CD4-positive, alpha-beta T cell (primary cell): ENCODE measurements around the gene HNRNPA3. TPM values are rescaled to one million over a fixed set of nuclear protein-coding genes. Genes with fewer than 3 reads are reported as not detected.

Experiments used
- ATAC-seq: fragments of 200-7000 bp; cut with Tn5 transposase; one replicate; pipeline ENCODE4 v1.10.0; 2022; ENCODE audit warnings: mild to moderate bottlenecking; ENCODE audit not compliant: poor library complexity
- CTCF ChIA-PET: fragments of 350-600 bp; sonication (Branson Sonifier 250); formaldehyde crosslinking; loops from one replicate; lab custom pipeline; 2021; ENCODE audit warnings: antibody characterized with exemption, inconsistent platforms; lab: Charles Lee
- POLR2A ChIA-PET: fragments of 350-600 bp; sonication (Branson Sonifier 250); formaldehyde crosslinking; loops from one replicate; lab custom pipeline; 2021; ENCODE audit warnings: antibody characterized with exemption, inconsistent platforms; lab: Charles Lee
- DNase-seq, 14 experiments: peaks; one replicate each; pipeline ENCODE4 v3.0.0-alpha.2; 2013 to 2020; ENCODE audit warnings: mixed read lengths in 2 of 14
- H3K27ac ChIP-seq, 2 donors: one replicate each; pipeline versions ENCODE4 v1.5.1 to v1.7.0; 2013; ENCODE audit warnings: low read length in 2 of 2, low read depth in 1 of 2, mild to moderate bottlenecking in 1 of 2
- H3K27me3 ChIP-seq, 2 experiments: 1 replicate in 1 of 2; 2 replicates in 1 of 2; pipeline versions ENCODE4 v1.6.1 to v1.7.0; 2013; ENCODE audit warnings: low read length in 2 of 2, control low read depth in 1 of 2, mild to moderate bottlenecking in 1 of 2, moderate library complexity in 1 of 2; ENCODE audit not compliant: insufficient read depth in 2 of 2, control insufficient read depth in 1 of 2
- H3K36me3 ChIP-seq: one replicate; pipeline ENCODE4 v1.6.1; 2013; ENCODE audit warnings: low read length, control low read depth; ENCODE audit not compliant: insufficient read depth
- H3K4me1 ChIP-seq: one replicate; pipeline ENCODE4 v1.6.1; 2013; ENCODE audit warnings: low read length, control low read depth; ENCODE audit not compliant: insufficient read depth
- H3K4me3 ChIP-seq: one replicate; pipeline ENCODE4 v1.5.1; 2013; ENCODE audit warnings: mild to moderate bottlenecking, low read length, moderate library complexity
- H3K9me3 ChIP-seq, 2 experiments: 1 replicate in 1 of 2; 2 replicates in 1 of 2; pipeline versions ENCODE4 v1.6.1 to v1.7.0; 2013; ENCODE audit warnings: low read length in 2 of 2, mild to moderate bottlenecking in 2 of 2, control low read depth in 1 of 2, moderate library complexity in 1 of 2; ENCODE audit not compliant: control insufficient read depth in 1 of 2, insufficient read depth in 1 of 2
- H3K27ac Mint-ChIP-seq: one replicate; pipeline ENCODE4 v1.8.0; 2020; ENCODE audit warnings: mixed read lengths
- H3K27me3 Mint-ChIP-seq: one replicate; pipeline ENCODE4 v1.8.0; 2021; ENCODE audit warnings: mixed read lengths
- H3K36me3 Mint-ChIP-seq: one replicate; pipeline ENCODE4 v1.8.0; 2021; ENCODE audit warnings: low read depth, mixed read lengths
- H3K4me1 Mint-ChIP-seq: one replicate; pipeline ENCODE4 v1.8.0; 2021; ENCODE audit warnings: low read depth, mixed read lengths
- H3K4me3 Mint-ChIP-seq: one replicate; pipeline ENCODE4 v1.8.0; 2020; ENCODE audit warnings: mild to moderate bottlenecking, mixed read lengths
- H3K9me3 Mint-ChIP-seq: one replicate; pipeline ENCODE4 v1.8.0; 2020; ENCODE audit warnings: mixed read lengths
- intact Hi-C, 2 experiments: fragments of 100-400 bp; cut with DNase I in 1 of 2; cut with micrococcal nuclease in 1 of 2; formaldehyde crosslinking; loops; one replicate each; pipeline versions ENCODE4 v1.15.1 to v1.9.0; 2023 to 2025; cut with DNase I, micrococcal nuclease
- total RNA-seq, 174 experiments: library from RNA in 2 of 174; stranded (reverse) in 2 of 174; gene quantifications; one replicate each; pipeline ENCODE4 v1.2.3 and lab custom pipeline; 2021 to 2026
- TF ChIP-seq, protein P1 (sequence below): fragments of 200-600 bp; IDR thresholded peaks from one replicate; pipeline ENCODE4 v1.8.0; 2022; ENCODE audit warnings: antibody characterized with exemption, mild to moderate bottlenecking

Gene HNRNPA3
- total RNA-seq, 2 experiments from 2014 or later = 162 to 167 TPM

DNA sequence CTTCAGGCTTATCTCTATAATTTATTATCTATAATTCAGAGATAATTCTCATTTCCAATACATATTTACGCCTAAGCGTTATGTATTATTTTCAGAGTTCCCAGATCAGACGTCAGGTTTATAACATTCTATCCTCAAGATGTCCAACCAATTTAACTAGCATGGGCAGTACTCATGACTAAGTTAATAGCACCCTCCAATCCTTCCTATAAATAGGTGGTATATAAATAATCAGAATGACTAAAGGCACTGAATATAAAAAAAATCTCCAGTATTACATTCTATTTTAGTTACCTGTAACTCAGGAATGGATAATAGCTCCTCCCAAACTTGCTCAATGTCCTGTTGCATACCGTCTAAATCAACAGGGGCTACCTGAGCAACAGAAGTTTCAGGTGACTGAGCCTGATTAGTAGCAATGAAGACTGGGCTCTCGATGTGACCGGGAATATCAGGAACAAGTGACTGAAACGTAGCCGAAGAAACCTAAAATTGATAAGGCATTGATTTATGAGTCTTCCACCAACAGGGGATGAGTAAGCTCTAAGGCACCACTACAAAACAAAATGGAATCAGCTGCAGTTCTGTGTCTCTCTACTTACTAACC, 19.6 kb downstream of the HNRNPA3 start:
- H3K4me1 Mint-ChIP-seq = peaks cover 68% of the 10 kb centered on the region
- no peak for ATAC-seq
- no peaks in the 10 kb centered on the region for H3K27me3 ChIP-seq
- H3K36me3 ChIP-seq = peaks cover 63% of the 10 kb centered on the region
- no peak overlapping the region for H3K4me3 ChIP-seq
- peaks cover 13% of the 10 kb centered on the region for H3K4me1 ChIP-seq
- H3K36me3 Mint-ChIP-seq = peaks cover 78% of the 10 kb centered on the region
- H3K4me3 Mint-ChIP-seq = no peak overlapping the region
- H3K27ac ChIP-seq = no peak overlapping the region
- ChIA-PET CTCF (interaction anchor here (0.7 to 3.8 kb wide), 5 partner anchors 7 to 68 kb away, joined by 4 to 17 read pairs (median 5); partner anchors contain the start of gene NFE2L2), POLR2A (interaction anchor here (0.7 to 10.4 kb wide), 5 partner anchors 8 to 32 kb away, joined by 3 to 141 read pairs (median 6); partner anchors contain the start of genes HNRNPA3 and NFE2L2)
- TF ChIP-seq, protein P1, sequence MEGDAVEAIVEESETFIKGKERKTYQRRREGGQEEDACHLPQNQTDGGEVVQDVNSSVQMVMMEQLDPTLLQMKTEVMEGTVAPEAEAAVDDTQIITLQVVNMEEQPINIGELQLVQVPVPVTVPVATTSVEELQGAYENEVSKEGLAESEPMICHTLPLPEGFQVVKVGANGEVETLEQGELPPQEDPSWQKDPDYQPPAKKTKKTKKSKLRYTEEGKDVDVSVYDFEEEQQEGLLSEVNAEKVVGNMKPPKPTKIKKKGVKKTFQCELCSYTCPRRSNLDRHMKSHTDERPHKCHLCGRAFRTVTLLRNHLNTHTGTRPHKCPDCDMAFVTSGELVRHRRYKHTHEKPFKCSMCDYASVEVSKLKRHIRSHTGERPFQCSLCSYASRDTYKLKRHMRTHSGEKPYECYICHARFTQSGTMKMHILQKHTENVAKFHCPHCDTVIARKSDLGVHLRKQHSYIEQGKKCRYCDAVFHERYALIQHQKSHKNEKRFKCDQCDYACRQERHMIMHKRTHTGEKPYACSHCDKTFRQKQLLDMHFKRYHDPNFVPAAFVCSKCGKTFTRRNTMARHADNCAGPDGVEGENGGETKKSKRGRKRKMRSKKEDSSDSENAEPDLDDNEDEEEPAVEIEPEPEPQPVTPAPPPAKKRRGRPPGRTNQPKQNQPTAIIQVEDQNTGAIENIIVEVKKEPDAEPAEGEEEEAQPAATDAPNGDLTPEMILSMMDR = no peak
- no peak for DNase-seq
- peak overlapping the region; percentile 24 for H3K27ac Mint-ChIP-seq
- intact Hi-C loops = no loop called here
- H3K27me3 Mint-ChIP-seq = no peaks in the 10 kb centered on the region
- H3K9me3 Mint-ChIP-seq = no peaks in the 10 kb centered on the region
- no peaks in the 10 kb centered on the region for H3K9me3 ChIP-seq

DNA sequence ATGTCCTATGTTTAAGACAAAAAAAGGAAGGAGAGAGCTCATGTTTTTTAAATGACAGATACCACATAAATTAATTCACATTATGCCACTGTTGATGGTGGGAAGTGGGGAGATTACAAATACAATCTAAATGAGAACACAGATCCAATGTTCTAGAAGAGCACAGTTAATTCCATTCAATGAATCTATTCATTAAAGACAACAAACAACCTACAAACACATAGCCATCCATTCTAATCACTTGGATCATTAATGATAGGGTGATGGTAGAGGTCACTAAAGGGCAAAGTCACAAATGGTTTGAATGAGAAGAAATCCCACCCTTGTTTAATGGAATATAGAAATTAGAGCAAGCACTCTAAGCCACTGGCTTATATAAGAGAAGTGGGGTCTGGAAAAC, 21.7 kb downstream of the HNRNPA3 start:
- H3K36me3 ChIP-seq = peaks cover 67% of the 10 kb centered on the region
- Mint-ChIP-seq H3K4me1 (peaks cover 68% of the 10 kb centered on the region), H3K36me3 (peaks cover 76% of the 10 kb centered on the region), H3K27ac (peak overlapping the region; percentile 10), H3K4me3 (no peak overlapping the region), H3K27me3 (no peaks in the 10 kb centered on the region), H3K9me3 (no peaks in the 10 kb centered on the region)
- H3K4me1 ChIP-seq = peaks cover 22% of the 10 kb centered on the region
- CTCF ChIA-PET = interaction anchor here (0.8 to 2.1 kb wide), 2 partner anchors 31 to 70 kb away, joined by 3 to 7 read pairs; no protein-coding TSS in a partner anchor
- no peaks in the 10 kb centered on the region for H3K27me3 ChIP-seq
- POLR2A ChIA-PET = interaction anchor here (0.7 to 10.4 kb wide), 5 partner anchors 22 to 1716 kb away, joined by 3 to 141 read pairs (median 13); partner anchors contain the start of genes HNRNPA3 and NFE2L2
- DNase-seq (no peak), ATAC-seq (no peak)
- no peak overlapping the region for H3K4me3 ChIP-seq
- no peak overlapping the region for H3K27ac ChIP-seq
- TF ChIP-seq, protein P1 = no peak
- intact Hi-C loops = no loop called here
- no peaks in the 10 kb centered on the region for H3K9me3 ChIP-seq

DNA sequence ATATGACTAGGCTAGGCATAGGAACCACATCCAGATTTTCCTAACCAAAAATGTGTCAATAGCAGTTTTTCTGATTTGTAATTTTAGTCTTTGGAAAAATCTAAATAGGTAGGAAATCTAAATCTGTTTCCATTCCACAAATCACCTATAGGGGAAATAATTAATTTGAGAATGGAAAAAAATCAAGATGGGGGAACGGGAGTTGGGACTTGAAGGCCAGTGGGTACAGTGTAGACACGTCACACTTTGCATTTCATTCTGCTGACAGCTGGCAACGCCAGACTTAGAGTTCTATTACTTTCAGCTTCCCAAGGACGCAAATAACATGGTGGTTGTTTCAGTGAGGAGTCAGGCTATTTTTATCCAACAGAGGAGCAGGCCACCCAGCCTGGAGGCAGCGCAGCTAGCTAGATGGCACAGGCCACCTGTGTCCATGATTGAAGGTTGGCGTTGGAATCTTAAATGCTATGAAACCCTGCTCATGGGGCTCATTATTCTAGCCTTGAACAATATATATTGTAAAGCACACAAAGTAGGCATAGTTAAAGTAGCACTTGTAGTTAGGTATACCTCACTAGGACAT, 23.4 kb downstream of the HNRNPA3 start:
- H3K4me1 ChIP-seq = peaks cover 33% of the 10 kb centered on the region
- H3K9me3 Mint-ChIP-seq = no peaks in the 10 kb centered on the region
- H3K36me3 Mint-ChIP-seq = peaks cover 71% of the 10 kb centered on the region
- H3K4me3 Mint-ChIP-seq = no peak overlapping the region
- CTCF ChIA-PET = interaction anchor here (6.5 kb wide), 1 partner anchor 28 kb away, joined by 46 read pairs; the partner anchor contains the start of gene NFE2L2
- H3K4me1 Mint-ChIP-seq = peaks cover 70% of the 10 kb centered on the region
- POLR2A ChIA-PET = interaction anchor here (0.7 to 7.7 kb wide), 4 partner anchors 11 to 461 kb away, joined by 3 to 118 read pairs (median 4); partner anchors contain the start of genes HNRNPA3 and NFE2L2
- no peaks in the 10 kb centered on the region for H3K27me3 Mint-ChIP-seq
- H3K27ac Mint-ChIP-seq = peak overlapping the region; percentile 10
- H3K4me3 ChIP-seq = no peak overlapping the region
- no peak for ATAC-seq
- H3K27ac ChIP-seq = no peak overlapping the region
- intact Hi-C loops = loop anchor here in 1 of 2 experiments (2.0 kb wide), 1 partner anchor 19 kb away; no protein-coding TSS in a partner anchor
- peaks cover 52% of the 10 kb centered on the region for H3K36me3 ChIP-seq
- DNase-seq = no peak
- no peaks in the 10 kb centered on the region for H3K27me3 ChIP-seq
- no peaks in the 10 kb centered on the region for H3K9me3 ChIP-seq
- TF ChIP-seq, protein P1 = no peak
